NCI-H2107 treated with DMSO at 0.1 percent for 48 hours (cell line): ENCODE measurements around the gene IGF2BP3.
"Not testable (repeated sequence)": the region's sequence is repeated elsewhere in the genome, so short reads cannot be mapped to it uniquely, and the experiment has no call there.

Source experiments
- DNase-seq: peaks from one replicate; lab custom pipeline; 2025; ENCODE audit not compliant: unreplicated experiment; lab: John Stamatoyannopoulos, UW

IGF2BP3 gene

DNA sequence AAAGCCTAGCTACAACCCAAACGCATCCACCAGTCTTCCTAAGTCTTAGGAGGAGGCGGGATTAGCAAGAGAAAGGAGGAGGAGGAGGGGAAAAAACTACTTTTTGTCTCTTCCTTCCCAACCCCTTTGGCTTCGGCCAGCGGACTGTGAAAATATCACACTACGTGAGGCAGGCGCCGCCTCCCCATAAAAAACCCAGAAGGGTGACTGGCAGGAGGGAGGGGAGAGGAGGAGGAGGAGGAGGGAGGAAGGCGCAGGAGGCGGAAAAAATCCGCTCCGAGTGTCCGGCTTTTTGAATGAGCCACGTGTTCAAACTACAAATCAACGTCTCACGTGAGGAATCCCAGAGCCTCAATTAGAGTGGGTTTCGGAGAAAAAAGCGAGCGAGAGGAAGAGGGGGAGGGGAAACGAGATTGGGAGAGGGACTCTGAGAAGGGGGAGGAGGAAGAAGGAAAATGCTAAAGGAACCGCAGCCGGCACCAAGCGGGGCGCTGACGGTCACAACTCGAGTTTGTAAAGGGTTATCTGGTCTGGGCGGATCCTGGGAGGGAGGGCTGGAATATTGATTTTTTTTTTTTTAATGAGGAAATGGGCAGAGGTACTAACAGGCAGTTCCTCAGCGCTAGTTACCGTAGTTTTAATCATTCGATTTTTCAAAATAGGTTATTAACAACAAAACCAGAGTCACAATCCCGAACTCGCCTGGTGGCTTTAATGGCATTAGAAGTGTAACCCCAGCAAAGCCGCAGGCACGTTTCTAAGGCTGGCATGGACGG lies at the start of gene IGF2BP3:
Gene IGF2BP3, minus strand, starts transcription at position 162 of the 776 bp plus-strand sequence. CDS start 381 bp downstream, outside the sequence.
- no peak for DNase-seq

- DNase-seq = no peak
Observed at GRCh38 chr7:23514755-23515154, 44.5 kb upstream of the IGF2BP3 start.

DNA sequence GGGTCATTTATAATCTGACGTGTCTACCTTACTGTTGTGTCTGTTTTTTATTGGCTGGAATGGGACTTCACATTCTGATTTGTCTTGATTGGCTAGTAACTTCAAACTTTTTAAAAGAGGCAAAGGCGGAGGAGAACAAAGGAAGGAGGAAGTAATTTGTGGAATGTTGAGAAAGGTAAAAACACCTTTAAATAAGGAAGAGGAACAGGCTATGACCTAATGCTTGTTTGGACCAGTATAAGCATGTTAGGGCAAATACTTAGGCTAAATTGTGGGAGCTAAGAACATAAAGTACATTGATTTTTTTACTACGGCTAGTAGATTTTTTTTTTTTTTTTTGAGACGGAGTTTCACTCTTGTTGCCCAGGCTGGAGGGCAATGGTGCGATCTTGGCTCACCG lies 43.5 kb upstream of the IGF2BP3 start:
- DNase-seq = not testable (repeated sequence)

GRCh38 chr7:23494009-23494408 lies 23.7 kb upstream of the IGF2BP3 start:
- DNase-seq = no peak

GRCh38 chr7:23491502-23491901 lies 21.2 kb upstream of the IGF2BP3 start:
- DNase-seq = no peak

DNA sequence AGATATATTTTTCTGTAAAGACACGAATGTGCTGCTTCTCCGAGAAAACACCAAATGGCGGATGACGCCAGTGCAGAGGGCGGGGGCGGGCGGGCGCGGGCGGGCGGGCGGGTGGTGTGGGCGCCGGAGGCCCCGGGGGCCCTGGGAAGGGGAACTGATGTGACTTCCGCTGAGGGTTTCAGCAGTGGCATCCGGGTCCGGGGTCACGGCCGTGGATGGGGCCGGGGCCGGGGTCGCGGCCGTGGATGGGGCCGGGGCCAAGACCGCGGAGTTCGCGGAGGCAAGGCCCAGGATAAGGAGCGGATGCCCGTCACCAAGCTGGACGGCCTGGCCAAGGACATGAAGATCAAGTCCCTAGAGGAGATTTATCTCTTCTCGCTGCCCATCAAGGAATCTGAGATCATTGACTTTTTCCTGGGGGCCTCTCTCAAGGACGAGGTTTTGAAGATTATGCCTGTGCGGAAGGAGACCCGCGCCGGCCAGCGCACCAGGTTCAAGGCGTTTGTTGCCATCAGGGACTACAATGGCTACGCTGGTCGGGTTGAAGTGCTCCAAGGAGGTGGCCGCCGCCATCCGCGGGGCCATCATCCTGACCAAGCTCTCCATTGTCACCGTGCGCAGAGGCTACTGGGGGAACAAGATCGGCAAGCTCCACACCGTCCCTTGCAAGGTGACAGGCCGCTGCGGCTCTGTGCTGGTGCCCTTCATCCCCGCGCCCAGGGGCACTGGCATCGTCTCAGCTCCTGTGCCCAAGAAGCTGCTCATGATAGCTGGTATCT lies 20.3 kb upstream of the IGF2BP3 start:
- DNase-seq = no peak

DNA sequence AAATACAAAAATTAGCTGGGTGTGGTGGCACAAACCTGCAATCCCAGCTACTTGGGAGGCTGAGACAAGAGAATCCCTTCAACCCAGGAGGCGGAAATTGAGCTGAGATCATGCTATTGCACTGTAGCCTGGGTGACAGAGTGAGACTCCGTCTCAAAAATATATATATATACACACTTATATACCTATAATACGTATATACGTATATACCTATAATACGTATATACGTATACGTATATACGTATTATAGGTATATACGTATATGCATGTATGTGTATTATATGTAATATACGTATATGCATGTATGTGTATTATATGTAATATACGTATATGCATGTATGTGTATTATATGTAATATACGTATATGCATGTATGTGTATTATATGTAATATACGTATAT lies 18.4 kb upstream of the IGF2BP3 start:
- not testable (repeated sequence) for DNase-seq

- no peak for DNase-seq
Observed at GRCh38 chr7:23487670-23488069, 17.4 kb upstream of the IGF2BP3 start.

- no peak for DNase-seq
Observed at GRCh38 chr7:23486002-23486773, 15.9 kb upstream of the IGF2BP3 start.

DNA sequence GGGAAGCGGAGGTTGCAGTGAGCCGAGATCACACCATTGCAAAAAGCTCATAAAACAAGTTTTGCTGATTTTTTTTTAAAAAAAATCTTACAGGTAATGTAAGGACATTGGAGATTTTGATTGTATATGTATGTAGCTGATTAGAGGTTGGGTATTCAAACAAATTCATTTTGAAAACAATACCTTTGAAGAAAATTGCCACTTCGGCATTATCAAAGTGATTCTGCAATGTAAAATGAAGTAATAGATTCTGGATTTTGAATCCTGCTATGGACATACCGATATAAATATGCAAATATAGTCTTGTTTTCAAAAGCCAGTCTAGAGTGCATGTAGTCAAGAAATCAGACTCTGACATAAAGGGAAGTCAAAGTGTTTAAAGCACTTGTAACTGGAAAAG lies 12.4 kb upstream of the IGF2BP3 start:
- DNase-seq = no peak

- DNase-seq = no peak
Observed at GRCh38 chr7:23477962-23478866, 7.9 kb upstream of the IGF2BP3 start.

DNA sequence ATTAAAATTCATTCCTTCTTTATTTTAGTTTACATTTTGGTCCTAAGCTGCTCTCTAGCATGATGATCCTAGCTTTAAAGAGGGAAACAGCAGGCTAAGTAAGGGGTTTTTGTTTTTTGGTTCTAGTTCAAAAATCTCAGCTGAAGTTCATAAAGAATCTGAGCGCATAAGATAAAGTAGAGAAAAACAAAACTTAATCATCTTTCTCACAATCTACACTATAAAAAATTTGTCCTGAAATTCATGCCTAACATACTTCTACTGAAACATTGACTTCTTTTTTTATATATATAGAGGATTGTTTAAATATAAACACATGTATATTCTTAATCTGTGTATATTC lies 6.8 kb upstream of the IGF2BP3 start:
- DNase-seq = no peak

- no peak for DNase-seq
Observed at GRCh38 chr7:23476286-23477156, 6.2 kb upstream of the IGF2BP3 start.

- no peak for DNase-seq
Observed at GRCh38 chr7:23475576-23475839, 5.2 kb upstream of the IGF2BP3 start.

DNA sequence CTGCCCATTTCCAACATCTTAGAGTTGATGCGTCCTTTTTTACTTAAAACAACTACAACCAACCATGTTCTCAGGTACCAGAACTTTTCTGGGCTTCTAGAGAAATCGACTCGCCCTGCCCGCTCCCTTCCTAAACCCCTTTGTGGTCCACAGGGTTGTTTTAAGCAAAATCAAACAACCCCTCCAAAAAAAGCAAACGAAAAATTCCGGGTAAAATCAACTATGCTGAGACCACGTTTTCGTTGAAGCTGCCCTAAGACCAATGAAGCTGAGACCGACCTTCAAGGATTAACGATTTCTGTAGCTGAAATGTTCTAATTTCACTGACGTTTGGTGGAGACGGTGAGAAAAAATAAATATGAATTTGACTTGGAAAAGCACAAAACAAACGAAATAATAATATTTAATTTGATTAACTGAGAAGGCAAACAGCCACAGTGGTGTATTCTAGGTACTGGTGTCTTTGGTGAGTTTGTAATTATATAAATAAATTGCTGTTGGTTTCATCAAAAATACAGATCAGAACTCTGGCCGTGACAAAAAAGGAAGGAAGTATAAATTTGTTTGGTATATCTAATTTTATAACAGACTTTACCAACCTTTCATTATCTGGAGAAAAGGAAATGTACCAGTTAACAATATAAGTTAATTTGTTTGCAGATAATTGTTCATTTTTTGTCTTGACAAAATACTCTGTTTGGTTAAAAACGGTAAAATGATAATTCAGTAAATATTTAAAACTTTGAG lies 4.7 kb upstream of the IGF2BP3 start:
- no peak for DNase-seq

GRCh38 chr7:23474094-23474828 lies 4.0 kb upstream of the IGF2BP3 start:
- DNase-seq = peak; percentile 65

DNA sequence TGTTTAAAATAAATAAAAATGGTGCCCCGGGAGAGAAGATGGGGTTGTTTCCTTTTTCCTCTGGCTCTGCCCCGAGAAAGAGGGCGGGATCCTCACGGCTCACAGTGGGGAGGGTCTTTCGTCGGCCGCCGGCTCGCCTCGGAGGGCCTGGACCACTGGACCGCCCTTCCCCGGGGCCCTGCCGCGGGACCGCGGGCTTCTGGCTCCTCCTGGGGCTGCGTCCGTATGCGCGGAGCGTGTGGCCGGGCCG lies 3.5 kb upstream of the IGF2BP3 start:
- no peak for DNase-seq

DNA sequence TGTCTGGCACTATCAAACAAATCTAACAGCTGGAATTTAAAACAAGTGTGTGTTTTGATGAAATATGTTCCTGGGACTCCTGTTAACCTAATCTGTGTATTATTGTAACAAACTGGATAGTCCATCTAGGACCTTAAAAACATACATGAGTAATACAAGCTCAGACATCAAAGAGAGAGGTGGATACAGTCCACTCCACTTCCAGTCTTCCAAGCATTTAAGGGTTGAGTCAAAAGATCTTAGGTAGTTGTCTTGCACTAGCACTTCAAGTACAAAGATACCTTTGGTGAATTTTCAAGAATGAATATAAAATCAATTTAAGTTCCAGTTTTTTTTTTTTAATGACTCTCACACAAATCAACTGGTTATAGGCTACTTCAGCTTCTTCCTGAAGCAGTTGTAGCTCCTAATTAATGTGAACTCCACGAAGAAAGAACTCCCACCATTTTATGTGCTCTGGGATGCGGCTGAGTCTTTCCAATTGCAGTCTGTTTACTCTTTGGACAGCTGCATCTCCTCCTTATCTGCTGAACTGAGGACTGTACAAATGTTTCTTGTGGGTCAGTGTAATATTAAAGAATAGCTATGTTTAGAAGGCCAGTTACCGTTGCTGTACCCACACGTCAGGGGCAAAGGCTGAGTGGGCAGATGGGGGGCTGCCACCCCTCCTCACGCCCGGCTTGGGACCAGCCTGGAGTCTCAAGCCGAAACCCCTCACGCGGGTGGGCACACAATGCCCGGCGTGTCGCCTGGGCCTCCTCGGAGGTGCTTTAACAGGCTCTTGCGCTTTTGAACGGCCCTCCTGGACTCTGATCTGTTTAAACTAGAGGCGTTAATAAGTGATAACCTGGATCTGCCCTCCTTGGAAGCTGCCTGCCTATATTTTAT lies 2.9 kb upstream of the IGF2BP3 start:
- DNase-seq = no peak
